Activated T-cell treated with anti-CD3 and anti-CD28 coated beads for 48 hours (primary cell): ENCODE results near the gene RGS14.

ENCODE experiments used
- DNase-seq: peaks from one replicate; pipeline ENCODE4 v3.0.0-alpha.2; 2020; ENCODE audit warnings: low read depth

RGS14 gene

DNA sequence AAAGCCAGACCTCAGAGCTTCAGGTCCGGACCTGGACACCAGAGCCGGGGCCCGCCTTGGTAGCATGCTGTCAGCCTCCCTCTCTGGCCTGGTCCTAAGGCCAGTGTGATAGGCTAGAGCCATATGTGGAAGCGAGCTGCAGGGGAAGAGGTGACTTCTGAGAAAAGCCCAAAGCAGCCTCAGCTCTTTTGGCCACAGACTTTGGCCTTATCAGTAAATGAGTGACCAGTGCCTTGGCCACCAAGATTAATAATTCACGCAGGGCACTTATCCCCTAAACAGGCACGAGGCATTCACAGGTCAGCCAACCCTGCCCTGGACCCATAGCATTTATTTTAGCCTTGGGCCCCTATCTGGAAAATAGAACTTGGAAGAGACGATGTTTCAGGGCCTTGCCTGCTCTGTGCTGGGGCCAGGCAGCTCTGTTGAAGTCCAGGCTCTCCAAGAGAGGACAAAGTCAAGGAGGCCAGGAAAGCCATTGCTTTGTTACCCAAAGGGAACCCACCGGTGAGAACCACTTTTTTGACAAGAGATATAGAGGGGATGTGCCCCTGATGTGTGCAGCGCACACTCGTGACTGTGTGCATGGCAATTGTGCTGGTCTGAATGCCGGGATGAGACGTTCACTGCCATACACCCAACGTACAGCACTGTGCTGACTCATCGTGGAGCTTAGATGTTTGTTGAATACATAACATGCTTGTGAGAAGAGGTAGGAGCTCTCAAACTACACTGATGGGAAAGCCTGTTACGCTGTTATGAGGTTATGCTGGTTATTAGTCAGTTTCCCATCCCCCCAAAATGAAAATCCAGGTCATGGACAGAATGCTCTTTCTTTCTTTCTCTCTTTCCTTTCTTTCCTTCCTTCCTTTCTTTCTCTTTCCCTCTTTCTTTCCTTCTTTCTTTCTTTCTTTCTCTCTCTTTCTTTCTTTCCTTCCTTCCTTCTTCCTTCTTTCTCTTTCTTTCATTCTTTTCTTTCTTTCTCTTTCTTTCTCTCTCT, 21.5 kb downstream of the RGS14 start:
- no peak for DNase-seq

GRCh38 chr5:177380805-177381126, 23.0 kb downstream of the RGS14 start:
- DNase-seq: no peak

GRCh38 chr5:177382423-177383029, 24.8 kb downstream of the RGS14 start:
- DNase-seq: no peak

GRCh38 chr5:177383181-177383580, 25.5 kb downstream of the RGS14 start:
- no peak for DNase-seq

- no peak for DNase-seq
Observed at GRCh38 chr5:177384134-177384533, 26.4 kb downstream of the RGS14 start, which contains the start of gene SLC34A1. Gene SLC34A1, plus strand, starts transcription at chr5:177384434. Its CDS starts 1,308 bp downstream, at chr5:177385742.

DNA sequence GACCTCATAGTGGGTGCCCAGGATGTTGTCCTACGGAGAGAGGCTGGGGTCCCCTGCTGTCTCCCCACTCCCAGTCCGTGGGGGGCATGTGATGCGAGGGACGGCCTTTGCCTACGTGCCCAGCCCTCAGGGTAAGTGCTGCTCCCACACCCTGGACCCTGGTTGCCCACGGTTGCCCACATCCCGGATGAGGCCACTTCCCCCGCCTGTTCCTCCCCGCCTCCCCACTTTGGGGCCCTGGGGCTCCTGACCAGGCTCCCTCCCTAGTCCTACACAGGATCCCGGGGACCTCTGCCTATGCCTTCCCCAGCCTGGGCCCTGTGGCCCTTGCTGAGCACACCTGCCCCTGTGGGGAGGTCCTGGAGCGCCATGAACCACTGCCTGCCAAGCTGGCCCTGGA, 28.0 kb downstream of the RGS14 start:
- no peak for DNase-seq

GRCh38 chr5:177386542-177386941, 28.8 kb downstream of the RGS14 start:
- DNase-seq: no peak

- DNase-seq: no peak
Observed at GRCh38 chr5:177387405-177387804, 29.7 kb downstream of the RGS14 start.

GRCh38 chr5:177388521-177389052, 30.9 kb downstream of the RGS14 start:
- DNase-seq: no peak

DNA sequence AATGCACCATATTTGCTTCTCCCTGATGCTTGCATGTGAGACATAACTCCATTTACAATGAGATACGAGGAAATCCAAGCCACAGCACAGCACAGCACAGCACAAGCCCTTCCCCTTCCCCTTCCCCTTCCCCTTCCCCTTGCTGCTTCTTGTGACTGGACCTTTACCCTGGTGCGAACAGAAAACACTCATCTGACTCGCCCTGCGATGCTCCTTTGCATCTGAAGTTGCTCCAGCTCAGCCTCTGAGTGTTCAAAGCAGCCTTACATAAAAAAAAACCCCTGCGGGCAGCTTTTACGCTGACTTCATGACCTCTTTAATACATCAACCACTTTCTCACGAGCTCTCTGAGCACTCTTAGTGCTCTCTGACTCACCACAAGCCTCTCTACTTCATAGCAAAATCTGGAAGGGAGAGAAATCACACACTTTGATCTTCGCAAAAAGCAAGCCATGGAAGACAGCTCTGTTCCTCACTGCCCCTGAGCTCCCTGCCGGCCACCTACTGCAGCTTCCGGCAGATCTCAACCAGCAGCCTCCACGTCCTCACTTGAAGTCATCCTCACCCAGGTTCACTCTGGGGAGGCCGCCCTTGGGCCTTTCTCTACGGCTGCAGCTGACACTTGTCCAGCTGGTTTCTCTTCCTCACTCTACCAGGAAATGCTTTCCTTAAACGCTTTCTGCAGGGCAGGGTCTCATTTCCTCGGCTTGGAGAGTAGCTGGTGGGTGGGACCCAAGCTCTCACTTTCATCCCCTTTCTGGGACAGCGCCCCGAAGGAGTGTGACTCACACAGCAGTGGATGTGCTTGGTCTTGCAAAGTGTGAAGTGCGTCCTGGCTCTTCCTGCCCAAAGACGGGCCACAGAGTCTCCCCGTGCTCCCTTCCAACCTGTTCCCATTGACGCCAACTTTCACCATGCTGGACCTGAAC, 31.8 kb downstream of the RGS14 start:
- DNase-seq: no peak

- peak; percentile 83 for DNase-seq
Observed at GRCh38 chr5:177390363-177391300, 32.9 kb downstream of the RGS14 start.

- no peak for DNase-seq
Observed at GRCh38 chr5:177392765-177393164, 35.0 kb downstream of the RGS14 start.

DNA sequence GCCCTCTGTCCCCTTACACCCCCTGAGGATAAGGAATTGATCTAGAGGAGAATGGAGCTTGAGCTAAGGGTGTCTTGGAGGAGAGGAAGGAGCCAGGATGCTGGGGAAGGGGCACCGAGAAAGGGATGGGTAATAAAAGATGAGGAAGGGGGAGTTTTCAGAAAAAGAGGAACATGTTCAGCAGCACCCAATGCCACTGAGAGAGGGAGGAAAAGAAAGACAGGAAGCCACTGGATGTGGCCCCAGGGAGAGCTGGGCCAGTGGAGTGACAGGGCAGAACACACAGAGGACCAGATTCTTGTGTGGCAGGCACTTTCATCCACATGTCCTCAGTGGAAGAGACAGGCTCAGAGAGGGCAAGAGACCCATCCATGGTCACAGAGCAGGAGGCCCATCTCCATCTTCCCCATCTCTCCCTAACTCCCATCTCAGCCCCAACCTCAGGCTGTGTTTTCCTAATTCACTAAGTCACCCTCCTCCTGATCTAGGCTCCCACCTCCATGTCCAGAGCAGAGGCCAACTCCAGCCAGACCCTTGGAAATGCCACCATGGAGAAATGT, 35.6 kb downstream of the RGS14 start:
- DNase-seq: no peak

- DNase-seq: no peak
Observed at GRCh38 chr5:177393990-177394389, 36.3 kb downstream of the RGS14 start.

DNA sequence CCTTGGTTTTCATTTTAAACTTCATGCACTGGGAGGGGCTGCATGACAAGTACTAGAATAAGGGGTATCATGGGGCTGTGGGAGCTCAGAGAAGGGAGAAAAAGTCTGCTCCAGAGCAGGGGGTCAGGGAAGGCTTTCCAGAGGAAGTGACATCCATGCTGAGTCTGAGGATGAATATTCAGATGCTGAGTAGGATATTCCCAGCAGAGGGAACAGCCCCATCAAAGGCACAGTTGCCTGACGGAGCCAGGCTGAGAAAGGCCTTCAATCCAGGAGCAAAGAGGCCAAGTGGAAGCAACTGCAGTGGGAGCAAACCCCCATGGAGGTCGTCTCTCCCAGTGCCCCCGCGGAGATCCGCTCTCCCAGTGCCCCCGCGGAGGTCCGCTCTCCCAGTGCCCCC, 38.4 kb downstream of the RGS14 start:
- DNase-seq: no peak

DNA sequence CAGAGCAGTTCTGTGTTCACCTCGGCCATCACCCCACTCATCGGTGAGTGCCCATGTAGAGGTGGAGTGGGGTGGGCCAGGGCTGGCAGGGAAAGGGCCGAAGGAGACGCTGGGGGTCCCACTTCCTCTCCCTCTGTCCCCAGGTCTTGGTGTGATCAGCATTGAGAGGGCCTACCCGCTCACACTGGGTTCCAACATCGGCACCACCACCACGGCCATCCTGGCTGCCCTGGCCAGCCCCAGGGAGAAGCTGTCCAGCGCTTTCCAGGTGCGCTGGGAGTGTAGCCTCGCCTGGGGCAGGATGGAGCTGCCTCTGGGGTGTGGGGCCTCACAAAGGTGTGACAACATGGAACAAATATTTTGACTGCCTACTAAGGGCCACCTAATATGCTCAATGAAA, 39.1 kb downstream of the RGS14 start:
- DNase-seq: no peak

GRCh38 chr5:177397875-177398390, 40.2 kb downstream of the RGS14 start:
- DNase-seq: no peak

GRCh38 chr5:177399997-177400868, 42.5 kb downstream of the RGS14 start, which contains the start of gene PFN3:
Gene PFN3, minus strand, starts transcription at chr5:177400661. Its CDS starts 85 bp downstream, at chr5:177400576.
- DNase-seq: no peak
